ENCODE data around the gene ERICH3.

The ERICH3 gene

GRCh38 chr1:74641161-74641560 lies 32.4 kb downstream of the ERICH3 start:
- no peaks in the 10 kb centered on the region for H3K9me2 ChIP-seq (replicated peaks; ENCODE audit: control insufficient read depth, low read length)
- H4K20me1 ChIP-seq (ENCODE audit: control insufficient read depth, insufficient read depth, low read depth, low read length), result no peaks in the 10 kb centered on the region
- no peaks in the 10 kb centered on the region for H3K36me3 ChIP-seq (ENCODE audit: control insufficient read depth, low read length)
- H3K4me3 ChIP-seq (ENCODE audit: low read length), result no peak overlapping the region
- H3K4me1 ChIP-seq (ENCODE audit: control insufficient read depth, low read length), result no peaks in the 10 kb centered on the region
- no peaks in the 10 kb centered on the region for H3F3A ChIP-seq (ENCODE audit: control insufficient read depth, insufficient read depth)
- H3K27me3 ChIP-seq (ENCODE audit: control insufficient read depth, low read length), result no peaks in the 10 kb centered on the region
- H3K79me2 ChIP-seq (ENCODE audit: control insufficient read depth, low read length), result no peaks in the 10 kb centered on the region
- no peak overlapping the region for H3K27ac ChIP-seq (ENCODE audit: low read depth, low read length)
- no peak overlapping the region for H3K4me2 ChIP-seq (ENCODE audit: low read length)
- no peak for TF ChIP-seq CTCF (IDR thresholded peaks at IDR 0.05; ENCODE audit: low read depth, low read length, poor library complexity, severe bottlenecking)
- TF ChIP-seq EZH2phosphoT487 (IDR thresholded peaks at IDR 0.05; ENCODE audit: borderline replicate concordance, low read length), result no peak
- no peaks in the 10 kb centered on the region for H3K9me3 ChIP-seq (ENCODE audit: control insufficient read depth, insufficient read depth, low read length)

- Histone ChIP-seq H3K27me3 (ENCODE audit: control insufficient read depth, low read length) (no peaks in the 10 kb centered on the region), H3K4me3 (ENCODE audit: low read length) (no peak overlapping the region), H3K9me3 (ENCODE audit: control insufficient read depth, insufficient read depth, low read length) (no peaks in the 10 kb centered on the region), H4K20me1 (ENCODE audit: control insufficient read depth, insufficient read depth, low read depth, low read length) (no peaks in the 10 kb centered on the region), H3K4me1 (ENCODE audit: control insufficient read depth, low read length) (no peaks in the 10 kb centered on the region), H3K4me2 (ENCODE audit: low read length) (no peak overlapping the region), H3K36me3 (ENCODE audit: control insufficient read depth, low read length) (no peaks in the 10 kb centered on the region), H3F3A (ENCODE audit: control insufficient read depth, insufficient read depth) (no peaks in the 10 kb centered on the region), H3K79me2 (ENCODE audit: control insufficient read depth, low read length) (no peaks in the 10 kb centered on the region), H3K9me2 (replicated peaks; ENCODE audit: control insufficient read depth, low read length) (no peaks in the 10 kb centered on the region), H3K27ac (ENCODE audit: low read depth, low read length) (no peak overlapping the region)
- no peak for TF ChIP-seq EZH2phosphoT487 (IDR thresholded peaks at IDR 0.05; ENCODE audit: borderline replicate concordance, low read length)
- no peak for TF ChIP-seq CTCF (IDR thresholded peaks at IDR 0.05; ENCODE audit: low read depth, low read length, poor library complexity, severe bottlenecking)
Measured at GRCh38 chr1:74637296-74637695, 36.3 kb downstream of the ERICH3 start.

DNA sequence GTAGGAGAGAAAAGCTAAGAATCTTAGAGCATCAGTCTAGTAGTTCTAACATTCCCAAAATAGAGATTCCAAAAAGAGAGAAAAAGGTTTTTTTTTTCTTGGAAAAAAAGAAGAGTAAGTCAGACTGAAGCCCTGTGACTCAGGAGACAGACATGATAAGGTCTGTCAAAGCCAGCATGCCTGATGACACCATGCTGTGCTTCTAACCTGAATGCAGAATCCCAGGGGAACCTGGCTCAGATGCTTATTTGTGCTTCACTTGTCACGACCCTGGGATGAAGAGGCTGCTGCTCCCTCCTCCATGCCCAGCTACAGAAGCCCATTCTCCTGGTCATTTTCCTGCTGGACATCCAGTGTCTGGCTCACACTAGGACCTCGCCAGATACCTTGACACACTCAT lies 44.3 kb downstream of the ERICH3 start:
- Histone ChIP-seq H3K79me2 (ENCODE audit: control insufficient read depth, low read length) (no peaks in the 10 kb centered on the region), H3K27me3 (ENCODE audit: control insufficient read depth, low read length) (no peaks in the 10 kb centered on the region), H3K4me1 (ENCODE audit: control insufficient read depth, low read length) (no peaks in the 10 kb centered on the region), H3K4me3 (ENCODE audit: low read length) (no peak overlapping the region), H3K9me2 (replicated peaks; ENCODE audit: control insufficient read depth, low read length) (no peaks in the 10 kb centered on the region), H3K4me2 (ENCODE audit: low read length) (no peak overlapping the region), H3K27ac (ENCODE audit: low read depth, low read length) (no peak overlapping the region), H4K20me1 (ENCODE audit: control insufficient read depth, insufficient read depth, low read depth, low read length) (no peaks in the 10 kb centered on the region), H3K9me3 (ENCODE audit: control insufficient read depth, insufficient read depth, low read length) (no peaks in the 10 kb centered on the region), H3K36me3 (ENCODE audit: control insufficient read depth, low read length) (no peaks in the 10 kb centered on the region), H3F3A (ENCODE audit: control insufficient read depth, insufficient read depth) (no peaks in the 10 kb centered on the region)
- no peak for TF ChIP-seq CTCF (IDR thresholded peaks at IDR 0.05; ENCODE audit: low read depth, low read length, poor library complexity, severe bottlenecking)
- TF ChIP-seq EZH2phosphoT487 (IDR thresholded peaks at IDR 0.05; ENCODE audit: borderline replicate concordance, low read length), result no peak

GRCh38 chr1:74623716-74624115 lies 49.9 kb downstream of the ERICH3 start:
- no peaks in the 10 kb centered on the region for H3K9me3 ChIP-seq (ENCODE audit: control insufficient read depth, insufficient read depth, low read length)
- H3F3A ChIP-seq (ENCODE audit: control insufficient read depth, insufficient read depth), result no peaks in the 10 kb centered on the region
- no peak overlapping the region for H3K4me2 ChIP-seq (ENCODE audit: low read length)
- H3K27me3 ChIP-seq (ENCODE audit: control insufficient read depth, low read length), result 0 out of 2 replicates have a peak, but pooled peaks cover 3% of the 10 kb centered on the region
- H3K4me3 ChIP-seq (ENCODE audit: low read length), result no peak overlapping the region
- no peaks in the 10 kb centered on the region for H3K36me3 ChIP-seq (ENCODE audit: control insufficient read depth, low read length)
- H3K9me2 ChIP-seq (replicated peaks; ENCODE audit: control insufficient read depth, low read length), result no peaks in the 10 kb centered on the region
- TF ChIP-seq CTCF (IDR thresholded peaks at IDR 0.05; ENCODE audit: low read depth, low read length, poor library complexity, severe bottlenecking) (no peak), EZH2phosphoT487 (IDR thresholded peaks at IDR 0.05; ENCODE audit: borderline replicate concordance, low read length) (no peak)
- no peaks in the 10 kb centered on the region for H3K79me2 ChIP-seq (ENCODE audit: control insufficient read depth, low read length)
- H3K27ac ChIP-seq (ENCODE audit: low read depth, low read length), result no peak overlapping the region
- no peaks in the 10 kb centered on the region for H4K20me1 ChIP-seq (ENCODE audit: control insufficient read depth, insufficient read depth, low read depth, low read length)
- H3K4me1 ChIP-seq (ENCODE audit: control insufficient read depth, low read length), result no peaks in the 10 kb centered on the region
